HG02943 (cell line): Measurements from ENCODE around the gene TCP11.

ENCODE experiments used
- ATAC-seq: cut with Tn5 transposase; IDR thresholded peaks from one replicate; pipeline ENCODE4 v1.9.1; 2021; ENCODE audit warnings: mild to moderate bottlenecking, low read depth, moderate library complexity; ENCODE audit not compliant: unreplicated experiment

Gene TCP11

DNA sequence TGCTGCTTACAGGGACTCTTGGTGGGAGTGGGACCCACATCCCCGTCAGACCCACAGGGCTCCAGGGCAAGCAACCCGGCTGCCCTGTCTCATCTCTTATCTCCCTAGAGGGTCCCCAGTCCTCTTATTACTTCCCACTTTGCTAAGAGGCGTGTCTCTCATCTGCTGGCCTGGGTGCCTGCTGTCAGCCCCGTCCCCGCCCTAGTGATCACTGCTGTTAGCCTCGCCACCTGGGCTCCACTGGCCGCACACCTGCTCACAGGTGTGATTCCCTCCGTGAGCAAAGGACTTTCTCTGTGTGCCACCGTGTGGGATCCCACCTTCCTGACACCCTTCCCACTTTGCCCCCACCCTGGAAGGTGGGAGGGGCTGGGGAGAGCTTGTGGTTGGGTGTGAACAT is 57.6 kb downstream of the TCP11 start:
- no peak for ATAC-seq

DNA sequence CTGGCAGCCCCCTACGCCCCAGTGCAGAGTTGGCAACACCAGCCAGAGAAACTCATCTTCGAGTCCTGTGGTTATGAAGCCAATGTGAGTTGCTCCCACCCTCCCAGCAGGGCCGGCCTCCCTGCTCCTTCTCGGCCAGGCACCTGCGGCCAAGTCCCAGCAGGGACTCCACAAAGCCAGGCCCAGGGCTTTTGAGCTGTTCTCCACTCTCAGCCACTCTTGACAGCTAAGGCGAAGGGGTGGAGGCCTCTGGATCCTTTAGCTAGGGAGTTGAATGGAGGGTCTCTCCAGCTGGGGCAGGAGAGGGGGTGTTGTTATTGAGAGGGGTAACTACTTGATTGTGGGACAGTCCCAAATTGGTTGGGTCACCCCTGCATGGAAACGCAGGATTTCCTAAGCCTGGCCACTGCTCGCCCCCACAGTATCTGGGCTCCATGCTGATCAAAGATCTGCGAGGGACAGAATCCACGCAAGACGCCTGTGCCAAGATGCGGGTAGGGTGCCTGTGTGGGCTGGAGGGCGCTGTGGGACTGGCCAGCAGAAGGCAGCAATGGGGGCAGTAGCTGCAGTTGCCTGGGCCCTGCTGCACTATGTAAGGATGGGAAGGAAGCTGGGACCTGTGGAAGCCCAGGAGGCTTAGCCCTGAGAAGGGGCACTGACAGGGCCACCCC is 58.3 kb downstream of the TCP11 start:
- no peak for ATAC-seq

DNA sequence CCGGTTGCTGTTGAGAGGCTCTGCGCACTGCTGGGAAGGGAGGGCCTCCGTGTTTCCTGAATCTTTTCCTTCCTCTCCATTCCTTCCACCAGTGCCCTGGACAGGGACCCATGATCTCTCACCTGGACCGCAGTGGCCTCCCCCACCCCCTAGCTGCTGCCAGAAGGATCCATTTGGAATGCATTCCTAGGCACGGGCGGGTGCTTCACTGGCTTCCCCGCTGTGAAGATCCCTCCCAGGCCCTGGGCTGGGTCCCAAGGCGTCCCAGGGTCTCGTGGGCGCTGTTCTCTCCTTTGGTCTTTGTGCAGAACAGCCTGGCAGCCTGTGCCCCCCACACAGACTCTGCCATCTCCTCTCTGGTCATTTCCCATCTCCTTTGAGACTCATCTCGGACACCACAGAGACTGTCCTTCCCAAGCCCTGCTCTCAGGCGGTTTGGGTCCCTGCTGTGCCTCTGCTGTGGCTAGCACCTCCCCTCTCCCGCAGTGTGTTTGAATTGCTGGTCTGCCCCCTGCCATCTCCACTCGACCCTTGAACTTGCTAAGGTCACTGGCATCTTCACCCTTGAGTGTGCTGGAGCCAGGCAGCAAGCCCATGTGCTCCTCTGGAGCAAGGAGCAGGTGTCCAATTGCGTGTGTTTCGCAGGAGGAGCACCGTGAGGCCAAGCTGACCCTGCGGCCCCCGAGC is 59.0 kb downstream of the TCP11 start:
- ATAC-seq: no peak

DNA sequence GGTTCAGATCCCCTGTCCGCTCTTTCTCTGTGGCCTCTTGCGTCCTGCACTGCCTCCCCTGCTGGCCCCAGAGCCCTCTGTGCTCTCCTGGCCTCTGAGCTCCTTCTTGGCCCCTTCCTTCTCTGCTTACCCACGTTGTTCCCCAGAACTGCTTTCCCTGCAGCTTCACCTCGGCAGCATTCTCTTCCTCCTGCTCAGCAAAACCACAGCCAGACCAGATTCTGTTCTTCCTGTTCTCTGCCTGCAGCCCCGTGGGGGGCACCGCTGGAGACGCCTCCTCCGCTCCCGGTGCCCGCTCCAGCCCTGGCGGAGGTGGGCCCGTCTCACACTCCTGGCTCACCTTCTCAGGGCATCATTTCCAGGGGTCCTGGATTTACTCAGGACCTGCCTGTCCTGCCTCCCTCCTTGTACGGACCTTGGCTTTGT is 59.7 kb downstream of the TCP11 start:
- no peak for ATAC-seq

GRCh38 chr6:35080821-35081425 is 60.2 kb downstream of the TCP11 start:
- no peak for ATAC-seq

GRCh38 chr6:35080016-35080680 is 61.0 kb downstream of the TCP11 start:
- no peak for ATAC-seq

DNA sequence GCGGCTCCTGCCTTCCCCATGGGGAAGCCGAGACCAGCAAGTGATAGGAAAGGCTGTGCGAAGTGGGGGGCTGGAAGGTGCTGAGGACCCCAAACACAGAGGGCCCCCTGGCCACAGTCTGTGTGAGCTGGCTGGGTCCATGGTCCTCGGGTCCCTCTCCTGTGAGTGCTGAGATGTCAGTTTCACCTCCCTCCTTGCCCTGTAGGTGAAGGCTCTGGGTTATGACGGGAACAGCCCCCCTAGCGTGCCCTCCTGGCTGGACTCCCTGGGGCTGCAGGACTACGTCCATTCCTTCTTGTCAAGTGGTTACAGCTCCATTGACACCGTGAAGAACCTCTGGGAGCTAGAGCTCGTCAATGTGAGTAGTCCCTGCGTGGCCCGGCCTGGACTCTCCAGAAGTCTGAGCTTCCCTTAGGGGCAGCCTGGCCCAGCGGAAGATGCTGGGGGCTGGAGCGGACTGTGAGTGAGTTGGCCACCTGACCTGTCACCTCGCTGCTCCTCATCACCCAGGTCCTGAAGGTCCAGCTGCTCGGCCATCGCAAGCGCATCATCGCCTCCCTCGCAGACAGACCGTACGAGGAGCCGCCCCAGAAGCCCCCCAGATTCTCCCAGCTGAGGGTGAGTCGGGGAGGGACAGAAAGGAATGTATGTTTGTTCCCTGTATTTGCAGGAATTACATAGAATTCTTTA is 61.7 kb downstream of the TCP11 start:
- no peak for ATAC-seq

DNA sequence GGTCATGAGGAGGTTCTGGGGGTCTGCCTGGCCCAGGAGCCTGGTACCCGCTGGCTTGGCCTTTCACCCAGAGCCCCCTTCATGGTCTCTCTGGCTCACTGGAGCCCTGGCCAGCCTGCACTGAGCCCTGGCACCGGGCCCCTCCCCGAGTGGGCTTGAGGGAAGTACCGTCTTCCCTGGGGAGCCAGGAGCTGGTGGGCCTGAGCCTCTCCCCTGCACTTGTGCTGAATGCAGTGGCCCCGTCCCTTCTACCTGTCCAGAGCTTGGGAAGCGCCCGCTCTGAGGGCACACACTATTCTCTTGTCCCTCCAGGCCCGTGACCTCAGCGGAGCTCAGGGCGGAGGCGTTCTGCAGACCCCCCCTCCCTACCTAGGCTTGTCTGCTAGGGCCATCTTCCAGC is 62.2 kb downstream of the TCP11 start:
- ATAC-seq: no peak

DNA sequence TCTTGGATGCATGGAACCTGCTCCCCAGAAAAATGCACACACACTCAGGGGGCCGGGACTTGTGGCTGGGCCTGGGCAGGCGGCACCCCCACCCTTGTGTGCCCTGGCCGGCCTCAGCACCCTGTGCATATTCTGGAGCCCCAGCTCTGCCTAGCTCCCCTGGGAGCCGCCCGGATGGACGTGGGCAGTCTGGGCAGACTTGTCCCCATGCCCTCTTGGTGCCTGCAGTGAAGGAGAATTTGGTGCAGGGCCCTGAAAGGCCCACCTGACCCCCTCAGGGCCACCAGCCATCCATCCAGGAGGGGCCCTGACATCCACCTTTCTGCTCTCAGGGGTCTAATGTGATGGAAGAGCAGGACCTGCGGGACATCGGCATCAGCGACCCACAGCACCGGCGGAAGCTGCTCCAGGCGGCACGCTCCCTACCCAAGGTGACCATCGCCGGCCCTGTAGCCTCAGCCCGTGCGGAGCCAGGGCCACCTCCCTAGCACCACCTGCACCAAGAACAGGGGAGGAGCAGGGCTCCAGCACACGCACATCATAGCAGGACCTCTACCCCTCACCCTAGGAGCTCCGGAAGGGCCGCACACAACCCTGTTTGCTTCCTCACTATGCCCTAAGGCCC is 62.8 kb downstream of the TCP11 start:
- no peak for ATAC-seq

- ATAC-seq: no peak
Observed at GRCh38 chr6:35077713-35078105, 63.4 kb downstream of the TCP11 start.

GRCh38 chr6:35076997-35077712 is 64.0 kb downstream of the TCP11 start:
- no peak for ATAC-seq

DNA sequence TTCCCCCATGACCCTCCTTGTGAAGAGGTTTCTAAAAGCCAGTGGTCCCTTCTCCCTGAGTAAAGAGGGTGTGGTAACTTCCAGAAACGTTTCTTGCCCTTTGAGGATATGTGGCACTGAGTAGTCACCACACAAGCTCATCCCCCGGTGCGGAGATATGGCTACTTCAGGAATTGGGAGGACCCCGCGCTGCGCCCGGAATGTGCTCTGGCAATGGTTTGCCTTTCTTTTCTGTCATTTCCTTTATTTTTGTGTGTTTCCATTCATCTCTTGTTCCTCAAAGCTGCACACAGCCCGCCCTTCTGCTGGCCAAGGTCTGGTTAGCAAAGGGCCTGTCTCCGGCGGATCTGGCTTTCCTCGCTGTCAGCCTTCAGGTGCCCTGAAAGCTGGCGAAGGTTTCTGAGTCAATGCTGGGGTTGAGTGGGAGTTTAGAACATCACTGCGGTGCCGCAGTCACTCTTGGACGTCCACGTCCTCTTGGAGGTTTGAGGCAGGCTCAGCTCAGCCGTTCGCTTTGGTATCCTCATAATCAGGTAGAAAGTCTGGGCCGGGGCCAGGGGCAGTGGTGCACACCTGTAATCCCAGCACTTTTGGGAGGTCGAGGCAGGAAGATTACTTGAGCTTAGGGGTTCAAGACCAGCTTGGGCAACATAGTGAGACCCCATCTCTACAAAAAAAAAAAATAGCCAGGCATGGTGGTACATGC is 67.2 kb downstream of the TCP11 start:
- no peak for ATAC-seq

DNA sequence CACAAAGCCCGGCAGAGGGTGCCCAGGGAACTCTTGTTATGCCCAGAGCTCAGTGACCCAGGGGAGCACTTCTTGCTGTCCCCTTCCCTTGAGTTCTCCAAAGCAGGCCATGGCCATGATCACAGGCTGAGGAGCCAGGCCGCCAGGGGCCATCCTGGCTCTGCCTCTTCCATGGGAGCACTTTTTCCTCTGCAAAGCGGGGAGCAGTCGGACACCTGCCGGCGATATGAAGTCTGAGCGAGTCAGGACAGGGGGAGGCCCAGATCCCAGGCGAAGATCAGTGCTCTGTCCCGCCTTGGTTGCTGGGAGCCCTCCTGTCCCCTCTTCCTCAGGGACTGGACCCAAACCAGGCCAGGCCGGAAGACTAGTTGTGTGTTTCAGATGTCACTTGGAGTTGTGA is 67.9 kb downstream of the TCP11 start:
- no peak for ATAC-seq

DNA sequence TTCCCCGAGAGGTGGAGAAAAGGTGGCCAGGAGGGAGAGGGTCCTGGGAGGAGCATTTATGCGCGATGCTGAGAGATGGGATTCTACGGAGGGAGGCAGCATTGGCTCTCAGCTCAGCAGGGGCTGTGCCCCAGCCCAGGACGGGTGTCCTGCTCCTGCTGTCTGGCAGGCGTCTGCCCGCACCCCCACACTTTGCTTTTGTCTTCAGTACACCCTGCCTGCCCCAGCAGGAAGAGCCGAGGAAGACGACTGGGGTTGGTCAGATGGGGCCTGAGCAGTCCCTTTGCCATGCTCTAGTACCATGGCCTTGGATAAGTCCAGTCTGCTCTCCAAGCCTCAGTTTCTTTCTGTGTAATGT is 68.5 kb downstream of the TCP11 start:
- no peak for ATAC-seq

DNA sequence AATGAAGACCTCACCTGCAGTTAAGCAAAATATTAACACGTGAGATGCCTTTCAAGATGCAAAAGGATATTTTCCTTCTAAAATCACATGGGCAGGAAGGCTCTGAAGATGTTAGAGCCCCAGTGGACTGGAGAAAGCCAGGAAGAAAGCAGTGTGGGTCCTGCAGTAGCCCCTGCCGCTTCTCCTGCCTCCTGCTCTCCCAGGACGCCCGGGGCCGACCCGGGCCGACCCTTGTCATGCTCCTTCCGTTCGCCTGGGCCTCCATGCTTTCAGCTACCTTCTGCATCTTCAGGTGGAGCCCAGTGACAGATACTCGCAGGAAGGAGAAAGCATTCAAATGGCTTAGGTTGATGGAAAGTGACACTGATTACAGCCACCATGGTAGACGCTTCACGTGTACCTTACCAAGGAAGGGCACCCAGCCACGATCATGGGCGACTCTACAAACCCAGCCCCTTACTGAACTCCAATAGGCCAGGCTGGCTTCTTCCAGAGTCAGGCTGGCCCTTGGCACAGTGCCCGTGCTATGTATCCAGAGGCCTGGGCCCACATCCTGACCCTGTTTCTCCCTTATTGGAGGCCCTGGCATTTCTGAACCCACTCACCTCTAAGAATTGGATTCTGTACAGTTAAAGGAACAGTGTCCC is 69.0 kb downstream of the TCP11 start:
- ATAC-seq: no peak

- ATAC-seq: no peak
Observed at GRCh38 chr6:35071347-35071994, 69.7 kb downstream of the TCP11 start.

DNA sequence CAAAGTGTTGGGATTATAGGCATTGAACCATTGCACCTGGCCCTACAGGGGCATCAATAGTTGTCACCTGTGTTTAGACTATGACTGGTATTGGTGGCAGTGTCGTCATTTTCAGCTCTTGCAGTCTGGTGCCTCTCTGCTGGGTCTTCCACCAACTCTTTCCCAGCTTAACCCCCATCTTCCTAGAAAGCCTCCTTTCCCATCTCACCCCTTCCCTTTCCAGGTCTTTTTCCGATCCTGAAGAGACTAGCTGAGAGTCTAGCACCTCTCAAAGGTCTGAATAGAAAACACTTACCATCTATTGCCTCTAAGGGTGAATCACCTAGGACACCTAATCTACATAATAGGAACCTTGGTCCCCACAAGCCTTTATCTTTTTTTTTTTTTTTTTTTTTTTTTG is 71.0 kb downstream of the TCP11 start:
- ATAC-seq: no peak

GRCh38 chr6:35069262-35069661 is 71.9 kb downstream of the TCP11 start:
- ATAC-seq: no peak
